HCT116 (cell line): ENCODE results near the gene TLX2. TPM values are rescaled to one million over a fixed set of nuclear protein-coding genes. Genes with fewer than 3 reads are reported as not detected.
A peak's percentile ranks its signal among the peaks of the same experiment; 100 is the strongest.

ENCODE experiments used
- ATAC-seq: fragments of 200-7000 bp; cut with Tn5 transposase; 2 replicates; pipeline ENCODE4 v1.9.1; 2020; ENCODE audit warnings: mild to moderate bottlenecking, moderate library complexity
- BruUV-seq: library from RNA; stranded (reverse); fragments of 400-500 nt; replicated peaks from 2 replicates; lab custom pipeline; 2021; lab: Mats Ljungman, UMichigan
- CTCF ChIA-PET: fragments of 300-600 bp; sonication (Branson Sonifier 250); formaldehyde crosslinking; loops from one replicate; lab custom pipeline; 2021; ENCODE audit warnings: antibody characterized with exemption; lab: Charles Lee
- POLR2A ChIA-PET: fragments of 300-600, 350-600 bp; sonication (Branson Sonifier 250); formaldehyde crosslinking; loops from one replicate; lab custom pipeline; 2021; ENCODE audit warnings: antibody characterized with exemption; lab: Charles Lee
- RAD21 ChIA-PET, 2 experiments: fragments of 300-600 bp; sonication (Branson Sonifier 250); formaldehyde crosslinking; loops; one replicate each; lab custom pipeline; 2023; ENCODE audit warnings: low total read pairs in 2 of 2; ENCODE audit not compliant: uncharacterized antibody in 2 of 2, unreplicated experiment in 2 of 2, low non-redundant PET in 1 of 2; lab: Charles Lee
- DNase-seq: peaks from one replicate; pipeline ENCODE4 v3.0.0-alpha.2; 2010; ENCODE audit warnings: low read depth, low spot score
- H2AFZ ChIP-seq: fragments of 200-600 bp; shearing (Covaris generic), sonication (generic); 2 replicates; pipeline ENCODE4 v1.6.1; 2017; ENCODE audit warnings: low read depth, mixed run types, mixed read lengths, antibody characterized with exemption, low read length; ENCODE audit not compliant: poor library complexity, severe bottlenecking
- H3K27ac ChIP-seq: 2 replicates; pipeline ENCODE4 v1.5.1; 2012; ENCODE audit warnings: low read depth, low read length
- H3K27me3 ChIP-seq: fragments of 200-600 bp; sonication (generic); 2 replicates; pipeline ENCODE4 v1.6.1; 2016; ENCODE audit warnings: mixed run types, low read length, mixed read lengths; ENCODE audit not compliant: insufficient read depth
- H3K36me3 ChIP-seq, 2 experiments: fragments of 200-500 bp in 1 of 2; fragments of 200-600 bp in 1 of 2; sonication (Bioruptor generic) in 1 of 2; sonication (generic) in 1 of 2; 2 replicates each; pipeline versions ENCODE4 v1.5.1 to v1.6.1; 2014 to 2016; ENCODE audit warnings: low read length in 2 of 2, inconsistent platforms in 1 of 2, mixed read lengths in 1 of 2, mixed run types in 1 of 2; ENCODE audit not compliant: insufficient read depth in 2 of 2, control insufficient read depth in 1 of 2
- H3K4me1 ChIP-seq, 2 experiments: fragments of 200-600 bp in 1 of 2; sonication (generic) in 1 of 2; 2 replicates each; pipeline versions ENCODE4 v1.5.1 to v1.6.1; 2012 to 2017; ENCODE audit warnings: low read length in 2 of 2, inconsistent platforms in 1 of 2, mild to moderate bottlenecking in 1 of 2, mixed read lengths in 1 of 2, mixed run types in 1 of 2, moderate library complexity in 1 of 2; ENCODE audit not compliant: insufficient read depth in 2 of 2, control insufficient read depth in 1 of 2
- H3K4me2 ChIP-seq: fragments of 200-600 bp; sonication (generic); 2 replicates; pipeline ENCODE4 v1.6.1; 2017; ENCODE audit warnings: mixed run types, low read length, mixed read lengths
- H3K4me3 ChIP-seq, 2 experiments: fragments of 200-600 bp in 1 of 2; sonication (generic) in 1 of 2; replicated peaks in 1 of 2; 2 replicates each; pipeline ENCODE4 v1.5.1; 2011 to 2016; ENCODE audit warnings: low read length in 2 of 2, control low read depth in 1 of 2, low read depth in 1 of 2, mild to moderate bottlenecking in 1 of 2, mixed read lengths in 1 of 2, mixed run types in 1 of 2
- H3K79me2 ChIP-seq: fragments of 200-600 bp; sonication (generic); 2 replicates; pipeline ENCODE4 v1.6.1; 2017; ENCODE audit warnings: mild to moderate bottlenecking, mixed run types, low read length, moderate library complexity, mixed read lengths; ENCODE audit not compliant: insufficient read depth
- H3K9ac ChIP-seq: fragments of 200-600 bp; sonication (generic); 2 replicates; pipeline ENCODE4 v1.6.1; 2016; ENCODE audit warnings: low read length, mixed read lengths
- H3K9me2 ChIP-seq: fragments of 200-600 bp; sonication (generic), shearing (Covaris generic); 2 replicates; pipeline ENCODE4 v1.6.1; 2017; ENCODE audit warnings: mixed run types, mild to moderate bottlenecking, moderate library complexity; ENCODE audit not compliant: insufficient read depth
- H3K9me3 ChIP-seq, 2 experiments: fragments of 200-500 bp in 1 of 2; fragments of 200-600 bp in 1 of 2; sonication (Bioruptor generic) in 1 of 2; sonication (generic) in 1 of 2; 2 replicates each; pipeline ENCODE4 v1.6.1; 2014 to 2017; ENCODE audit warnings: low read length in 2 of 2, mixed read lengths in 2 of 2, inconsistent platforms in 1 of 2, low read depth in 1 of 2, mild to moderate bottlenecking in 1 of 2, mixed run types in 1 of 2, moderate library complexity in 1 of 2; ENCODE audit not compliant: control insufficient read depth in 1 of 2, insufficient read depth in 1 of 2
- H4K20me1 ChIP-seq: fragments of 200-600 bp; sonication (generic), shearing (Covaris generic); 2 replicates; pipeline ENCODE4 v1.6.1; 2017; ENCODE audit warnings: mixed run types, mild to moderate bottlenecking, moderate library complexity; ENCODE audit not compliant: insufficient read depth
- CEBPB ChIP-seq: IDR thresholded peaks from 2 replicates; pipeline ENCODE4 v1.6.1; 2012; ENCODE audit warnings: low read depth
- EZH2 ChIP-seq: fragments of 200-600 bp; sonication (generic); IDR thresholded peaks from 2 replicates; pipeline ENCODE4 v1.6.1; 2017; ENCODE audit warnings: antibody characterized with exemption, mixed run types
- FOSL1 ChIP-seq: IDR thresholded peaks from 2 replicates; pipeline ENCODE4 v1.6.1; 2012; ENCODE audit warnings: low read depth
- POLR2A ChIP-seq: IDR thresholded peaks from 2 replicates; pipeline ENCODE4 v1.7.0; 2011; ENCODE audit warnings: borderline replicate concordance; ENCODE audit not compliant: insufficient read depth, insufficient read length; ENCODE audit errors: extremely low read depth
- POLR2AphosphoS5 ChIP-seq: IDR thresholded peaks from 2 replicates; pipeline ENCODE4 v1.6.1; 2011; ENCODE audit warnings: mild to moderate bottlenecking, low read depth, low read length, moderate library complexity
- SIN3A ChIP-seq: IDR thresholded peaks from 2 replicates; pipeline ENCODE4 v1.6.1; 2012; ENCODE audit warnings: low read depth
- TCF7L2 ChIP-seq: IDR thresholded peaks from 2 replicates; pipeline ENCODE4 v1.7.0; 2011; ENCODE audit warnings: borderline replicate concordance, inconsistent platforms; ENCODE audit not compliant: insufficient read depth, insufficient read length; ENCODE audit errors: extremely low read depth
- YY1 ChIP-seq: IDR thresholded peaks from 2 replicates; pipeline ENCODE4 v1.6.1; 2011; ENCODE audit warnings: low read length, low read depth, moderate library complexity, mild to moderate bottlenecking; ENCODE audit not compliant: insufficient replicate concordance; ENCODE audit errors: extremely low read depth
- ZFX ChIP-seq: fragments of 450-650 bp; IDR thresholded peaks from 2 replicates; pipeline ENCODE4 v1.6.1; 2017
- intact Hi-C: fragments of 100-400 bp; cut with micrococcal nuclease; formaldehyde crosslinking; loops from 2 replicates; pipeline ENCODE4 v1.10.0; 2022
- total RNA-seq: library from RNA; stranded (reverse); gene quantifications from one replicate; pipeline ENCODE4 v1.2.1, GENCODE V29; 2021; ENCODE audit not compliant: unreplicated experiment
- TF ChIP-seq, protein P1 (sequence below): IDR thresholded peaks from 2 replicates; pipeline ENCODE4 v1.6.1; 2012; ENCODE audit warnings: low read depth

The TLX2 gene
- total RNA-seq, 1 experiment from 2014 or later = not detected

DNA sequence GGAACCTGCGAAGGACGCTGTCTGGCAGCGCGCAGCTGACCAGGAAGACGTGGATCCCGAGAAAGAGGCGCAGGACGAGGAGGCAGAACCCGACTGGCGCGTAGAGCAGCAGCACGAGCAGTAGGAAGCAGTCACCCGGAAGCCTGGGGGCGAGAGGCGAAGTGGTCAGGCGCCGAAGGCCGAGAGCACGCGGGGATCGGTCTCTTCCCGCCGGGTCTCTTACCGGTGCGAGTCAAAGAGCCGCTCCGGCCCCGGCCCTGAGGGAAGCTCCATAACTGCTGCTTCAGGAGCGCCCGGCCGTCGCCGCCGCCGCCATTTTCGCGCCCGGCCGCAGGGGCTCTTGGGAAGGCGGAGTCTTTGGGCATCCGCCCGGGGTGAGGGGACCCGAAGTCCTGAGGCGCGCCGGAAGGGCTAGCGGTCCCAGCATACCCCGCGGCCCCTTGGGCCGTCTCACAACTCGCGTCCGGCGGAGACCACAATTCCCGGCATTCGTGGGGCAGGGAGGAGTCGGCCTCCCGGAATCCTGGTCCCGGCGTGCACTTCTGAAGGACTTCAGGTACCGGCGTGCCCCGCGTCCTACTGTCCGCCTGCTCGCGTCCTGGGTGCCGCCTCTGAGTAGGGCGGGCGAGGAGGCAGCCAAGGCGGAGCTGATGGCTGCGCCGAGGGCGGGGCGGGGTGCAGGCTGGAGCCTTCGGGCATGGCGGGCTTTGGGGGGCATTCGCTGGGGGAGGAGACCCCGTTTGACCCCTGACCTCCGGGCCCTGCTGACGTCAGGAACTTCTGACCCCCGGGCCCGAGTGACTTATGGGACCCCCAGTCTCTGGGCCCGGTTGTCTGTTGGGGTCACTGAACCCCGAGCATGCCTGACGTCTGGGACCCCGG lies 15.3 kb downstream of the TLX2 start, which contains the start of the genes AUP1 and HTRA2:
Gene AUP1 (minus strand): TSS at position 350 of the 882 bp plus-strand sequence. CDS start 77 bp downstream, at position 273.
Gene HTRA2 (plus strand): TSS at position 577 of the 882 bp plus-strand sequence. CDS start 74 bp downstream, at position 651.
- RAD21 ChIA-PET = interaction anchor here (0.8 to 1.0 kb wide), 2 partner anchors 47 to 57 kb away, joined by 3 read pairs; partner anchors contain the start of genes CCDC142 (in 1 of the 2), MRPL53 (in 1 of the 2) and TTC31 (in 1 of the 2)
- Histone ChIP-seq H4K20me1 (no peaks in the 10 kb centered on the region), H3K4me3 (peak within 1 kb of the TSS; percentile 98 to 100), H3K4me2 (peak within 1 kb of the TSS; percentile 86), H2AFZ (no peak within 1 kb of the TSS)
- intact Hi-C loops = loop anchor here (1.0 to 5.0 kb wide), 4 partner anchors 23 to 277 kb away; partner anchors contain the start of gene TTC31
- no TSS peak for BruUV-seq
- TF ChIP-seq SIN3A (no peak), EZH2 (no peak), POLR2AphosphoS5 (peak; percentile 95), ZFX (peak; percentile 70; the same call in 1 of the 2 replicates), CEBPB (no peak), TCF7L2 (peak; percentile 94), YY1 (peak; percentile 95), POLR2A (peak; percentile 66), FOSL1 (no peak)
- TF ChIP-seq, protein P1, sequence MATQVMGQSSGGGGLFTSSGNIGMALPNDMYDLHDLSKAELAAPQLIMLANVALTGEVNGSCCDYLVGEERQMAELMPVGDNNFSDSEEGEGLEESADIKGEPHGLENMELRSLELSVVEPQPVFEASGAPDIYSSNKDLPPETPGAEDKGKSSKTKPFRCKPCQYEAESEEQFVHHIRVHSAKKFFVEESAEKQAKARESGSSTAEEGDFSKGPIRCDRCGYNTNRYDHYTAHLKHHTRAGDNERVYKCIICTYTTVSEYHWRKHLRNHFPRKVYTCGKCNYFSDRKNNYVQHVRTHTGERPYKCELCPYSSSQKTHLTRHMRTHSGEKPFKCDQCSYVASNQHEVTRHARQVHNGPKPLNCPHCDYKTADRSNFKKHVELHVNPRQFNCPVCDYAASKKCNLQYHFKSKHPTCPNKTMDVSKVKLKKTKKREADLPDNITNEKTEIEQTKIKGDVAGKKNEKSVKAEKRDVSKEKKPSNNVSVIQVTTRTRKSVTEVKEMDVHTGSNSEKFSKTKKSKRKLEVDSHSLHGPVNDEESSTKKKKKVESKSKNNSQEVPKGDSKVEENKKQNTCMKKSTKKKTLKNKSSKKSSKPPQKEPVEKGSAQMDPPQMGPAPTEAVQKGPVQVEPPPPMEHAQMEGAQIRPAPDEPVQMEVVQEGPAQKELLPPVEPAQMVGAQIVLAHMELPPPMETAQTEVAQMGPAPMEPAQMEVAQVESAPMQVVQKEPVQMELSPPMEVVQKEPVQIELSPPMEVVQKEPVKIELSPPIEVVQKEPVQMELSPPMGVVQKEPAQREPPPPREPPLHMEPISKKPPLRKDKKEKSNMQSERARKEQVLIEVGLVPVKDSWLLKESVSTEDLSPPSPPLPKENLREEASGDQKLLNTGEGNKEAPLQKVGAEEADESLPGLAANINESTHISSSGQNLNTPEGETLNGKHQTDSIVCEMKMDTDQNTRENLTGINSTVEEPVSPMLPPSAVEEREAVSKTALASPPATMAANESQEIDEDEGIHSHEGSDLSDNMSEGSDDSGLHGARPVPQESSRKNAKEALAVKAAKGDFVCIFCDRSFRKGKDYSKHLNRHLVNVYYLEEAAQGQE = no peak
- TF ChIP-seq, all 23 proteins: peak for 5
- peak within 1 kb of the TSS; percentile 94 for H3K27ac ChIP-seq
- DNase-seq = peak; percentile 98
- peak; percentile 92 for ATAC-seq
- H3K9me2 ChIP-seq = no peaks in the 10 kb centered on the region
- no peaks in the 10 kb centered on the region for H3K27me3 ChIP-seq
- ChIA-PET CTCF (interaction anchor here (1.0 to 1.3 kb wide), 2 partner anchors 16 to 72 kb away, joined by 3 to 5 read pairs; partner anchors contain the start of gene WBP1), POLR2A (interaction anchor here (1.0 to 1.4 kb wide), 3 partner anchors 22 to 57 kb away, joined by 3 to 7 read pairs (median 3); partner anchors contain the start of genes MRPL53 and PCGF1)
- peak within 1 kb of the TSS; percentile 98 for H3K9ac ChIP-seq
- H3K4me1 ChIP-seq = peaks cover 14 to 30% of the 10 kb centered on the region in 2 experiments
- peaks cover 18 to 27% of the 10 kb centered on the region in 2 experiments for H3K36me3 ChIP-seq
- H3K9me3 ChIP-seq = no peaks in the 10 kb centered on the region
- peaks cover 42% of the 10 kb centered on the region for H3K79me2 ChIP-seq
